ENCODE measurements around the gene HHAT.

HHAT gene

DNA sequence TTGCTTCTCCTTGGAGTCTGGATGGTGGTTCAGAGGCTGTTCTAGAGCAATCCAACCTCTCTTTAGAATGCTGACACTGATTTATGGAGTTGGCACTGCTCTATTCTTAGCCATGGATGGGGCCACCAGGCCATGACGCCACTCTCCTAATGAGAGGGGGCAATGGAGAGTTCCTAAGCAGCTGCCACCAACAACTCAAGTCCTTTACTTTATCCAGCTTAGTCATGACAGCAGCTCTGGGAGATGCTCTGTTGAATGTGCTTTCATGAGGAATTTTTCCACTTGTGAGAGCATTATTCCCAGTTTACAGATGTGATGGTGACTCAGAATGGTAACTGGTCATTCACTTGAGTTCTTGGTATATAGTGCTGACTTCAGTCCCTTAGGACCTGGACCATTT lies 366.3 kb downstream of the HHAT start:
- DNase-seq = no peak

DNA sequence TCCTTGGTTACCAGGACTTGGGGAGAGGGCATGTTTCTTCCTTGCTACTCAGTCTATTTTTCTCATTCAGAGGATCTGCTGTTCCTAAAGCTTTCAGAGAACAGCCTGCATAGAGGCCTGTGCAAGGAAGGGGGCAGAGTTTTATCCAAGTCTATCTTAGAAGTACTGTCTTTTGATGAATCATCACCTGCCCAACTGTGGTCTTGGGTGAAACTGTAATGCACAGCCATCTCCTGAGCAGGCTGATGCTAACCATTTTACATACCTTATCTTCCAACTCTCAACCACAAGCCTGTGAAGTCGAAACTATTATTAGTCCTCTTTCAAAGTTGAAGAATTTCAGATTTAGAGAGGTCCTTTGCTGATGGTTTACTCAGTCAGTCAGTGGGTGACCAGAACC lies 368.0 kb downstream of the HHAT start:
- DNase-seq = no peak

DNA sequence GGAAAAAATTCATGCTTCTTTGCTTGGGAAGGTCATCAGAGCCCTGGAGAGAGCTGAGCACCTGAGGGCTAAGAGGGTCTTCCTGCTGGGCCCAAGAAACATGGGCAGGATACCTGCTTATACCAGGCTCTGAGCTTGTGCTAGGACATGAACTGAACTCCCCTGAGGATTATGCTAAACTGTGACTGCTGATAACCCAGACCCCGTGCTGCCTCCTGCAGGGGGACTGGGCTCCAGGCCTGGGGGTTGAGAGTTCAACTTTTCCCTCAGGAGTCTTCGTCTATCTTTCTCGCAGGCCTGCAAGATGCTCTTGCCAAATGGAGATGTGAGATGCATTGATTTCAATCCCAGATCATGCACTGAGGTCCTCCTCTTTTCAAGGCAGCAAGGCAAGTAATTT lies 368.5 kb downstream of the HHAT start:
- DNase-seq = no peak

DNA sequence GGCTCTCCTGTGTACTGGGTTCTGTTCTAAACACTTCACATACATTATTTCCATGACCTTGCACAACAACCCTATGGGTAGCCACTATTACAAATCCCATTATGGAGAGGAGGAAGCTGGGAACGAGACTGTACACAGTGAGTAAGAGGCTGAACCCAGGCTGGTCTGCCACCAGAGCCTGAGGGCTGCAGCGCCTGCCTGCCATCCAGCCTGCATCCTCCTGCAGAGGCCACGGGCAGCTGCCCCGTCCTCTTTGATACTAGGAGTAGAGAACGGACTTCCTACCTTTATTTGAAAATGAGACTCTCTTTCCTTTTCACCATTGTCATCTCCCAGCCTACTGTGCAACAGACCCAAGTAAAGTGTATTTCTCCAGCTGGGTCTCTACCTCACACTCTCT lies 370.0 kb downstream of the HHAT start:
- DNase-seq = no peak

DNA sequence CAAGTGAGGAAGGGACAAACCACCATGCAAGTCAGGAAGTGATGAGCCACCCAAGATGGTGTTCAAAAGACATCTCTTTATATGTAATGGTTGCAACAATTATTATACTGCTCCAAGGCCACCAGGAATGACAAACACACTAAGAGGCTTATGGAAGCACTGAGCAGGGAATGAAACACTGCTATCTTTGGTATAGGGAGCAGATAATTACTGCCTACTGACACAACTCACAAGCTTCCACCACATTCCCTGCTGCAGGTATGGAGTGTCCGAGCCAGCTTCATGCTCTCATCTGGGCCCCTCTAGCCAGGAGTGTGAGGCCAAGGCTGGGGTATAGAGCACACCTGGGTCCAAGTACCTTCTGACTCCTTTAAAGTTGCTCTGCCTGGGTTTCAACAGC lies 371.4 kb downstream of the HHAT start:
- DNase-seq = no peak

GRCh38 chr1:210700511-210700910 lies 371.8 kb downstream of the HHAT start:
- no peak for DNase-seq

DNA sequence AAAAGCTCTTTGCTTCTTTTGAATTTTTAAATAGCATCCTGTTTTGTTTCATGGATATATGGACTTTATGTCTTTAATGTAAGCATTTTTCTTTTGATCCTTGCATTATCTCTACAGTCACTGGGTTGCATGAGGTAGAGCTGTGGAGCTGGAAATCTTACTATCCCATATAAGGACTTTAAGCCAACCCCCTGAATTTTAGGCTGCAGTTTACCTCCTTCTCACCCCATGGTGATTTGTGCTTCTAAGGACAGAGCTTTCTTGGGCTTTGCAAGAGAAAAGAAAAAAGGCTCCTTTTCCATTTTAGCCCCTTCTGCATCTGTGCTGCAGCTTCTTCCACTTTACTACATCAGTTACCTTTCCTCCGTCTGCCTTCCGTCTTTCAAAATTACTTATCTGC lies 373.8 kb downstream of the HHAT start:
- DNase-seq = no peak

GRCh38 chr1:210703593-210703992 lies 374.9 kb downstream of the HHAT start:
- no peak for DNase-seq

DNA sequence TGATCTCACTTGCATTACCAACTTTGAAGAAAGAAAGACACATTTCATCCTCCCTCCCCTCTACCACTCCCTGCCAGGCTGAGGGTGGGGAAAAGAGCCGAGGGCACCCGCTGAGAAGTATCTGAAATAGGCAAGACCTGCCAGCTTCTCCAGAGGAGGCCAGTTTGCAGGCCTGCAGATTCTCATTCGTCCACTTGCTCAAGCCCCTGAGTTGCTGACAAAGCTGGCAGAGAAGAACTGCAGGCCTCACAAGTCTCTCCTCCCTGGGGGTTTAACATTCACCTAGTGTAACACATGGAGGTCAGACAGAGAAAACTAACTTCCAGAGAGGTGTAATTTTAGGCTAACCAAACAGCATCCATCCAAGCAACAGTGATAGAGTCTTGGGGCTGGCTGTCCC lies 376.4 kb downstream of the HHAT start:
- no peak for DNase-seq

- no peak for DNase-seq
Observed at GRCh38 chr1:210706246-210706645, 377.5 kb downstream of the HHAT start.

- no peak for DNase-seq
Observed at GRCh38 chr1:210707300-210708240, 378.9 kb downstream of the HHAT start.

GRCh38 chr1:210709701-210710100 lies 381.0 kb downstream of the HHAT start:
- DNase-seq = no peak

DNA sequence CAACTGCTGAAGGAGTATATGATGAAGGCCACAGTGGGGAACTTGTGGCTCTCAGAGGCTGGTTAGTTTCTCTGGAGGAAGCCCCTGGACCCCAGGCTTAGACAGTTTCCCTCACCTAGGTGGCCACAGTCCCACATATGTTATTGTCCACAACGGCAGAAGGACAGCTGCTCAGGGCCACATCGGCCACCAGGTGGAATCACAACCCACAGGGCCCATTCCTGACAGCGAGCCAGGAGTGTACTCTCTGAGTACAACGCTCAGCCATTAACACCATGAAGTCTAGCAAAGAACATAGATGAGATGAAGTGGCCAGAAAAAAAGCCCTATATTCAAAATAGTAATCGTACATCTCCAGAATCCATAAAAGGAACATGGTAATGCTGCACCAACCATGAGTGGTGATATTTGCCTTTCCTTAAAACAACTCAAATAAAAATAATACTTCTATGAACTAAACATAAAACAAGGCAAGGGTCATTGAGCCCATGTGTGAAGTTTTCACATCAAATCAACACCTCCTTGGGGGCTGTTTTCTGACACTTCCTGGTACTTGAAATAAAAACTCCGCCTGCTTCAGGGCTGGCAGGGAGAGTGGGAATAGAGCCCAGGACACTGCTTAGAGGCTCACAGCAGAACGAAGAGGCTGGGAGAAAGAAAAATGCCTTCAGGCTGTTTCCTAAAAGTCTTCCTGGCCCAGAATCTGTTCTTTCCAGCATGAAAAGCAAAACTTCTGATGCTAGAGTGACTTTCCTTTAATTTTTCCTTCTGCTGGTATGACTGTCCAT lies 383.3 kb downstream of the HHAT start:
- DNase-seq = no peak

DNA sequence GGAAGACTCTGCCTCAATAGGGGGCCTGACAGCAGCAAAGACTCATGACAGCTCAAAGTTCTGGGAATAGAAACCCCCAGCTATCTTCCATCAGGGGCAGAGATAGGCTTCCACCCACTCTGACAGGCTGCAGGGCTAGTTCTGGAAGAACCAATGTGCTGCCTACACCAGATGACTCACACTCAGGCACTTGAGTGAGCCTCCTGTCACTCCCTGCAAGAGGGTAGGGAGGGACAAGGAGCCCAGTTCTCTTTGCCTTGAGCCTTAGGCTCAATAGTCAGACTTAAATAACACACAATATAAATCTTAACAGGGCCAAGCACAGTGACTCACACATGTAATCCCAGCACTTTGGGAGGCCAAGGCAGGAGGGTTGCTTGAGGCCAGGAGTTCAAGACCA lies 386.4 kb downstream of the HHAT start:
- DNase-seq = no peak

DNA sequence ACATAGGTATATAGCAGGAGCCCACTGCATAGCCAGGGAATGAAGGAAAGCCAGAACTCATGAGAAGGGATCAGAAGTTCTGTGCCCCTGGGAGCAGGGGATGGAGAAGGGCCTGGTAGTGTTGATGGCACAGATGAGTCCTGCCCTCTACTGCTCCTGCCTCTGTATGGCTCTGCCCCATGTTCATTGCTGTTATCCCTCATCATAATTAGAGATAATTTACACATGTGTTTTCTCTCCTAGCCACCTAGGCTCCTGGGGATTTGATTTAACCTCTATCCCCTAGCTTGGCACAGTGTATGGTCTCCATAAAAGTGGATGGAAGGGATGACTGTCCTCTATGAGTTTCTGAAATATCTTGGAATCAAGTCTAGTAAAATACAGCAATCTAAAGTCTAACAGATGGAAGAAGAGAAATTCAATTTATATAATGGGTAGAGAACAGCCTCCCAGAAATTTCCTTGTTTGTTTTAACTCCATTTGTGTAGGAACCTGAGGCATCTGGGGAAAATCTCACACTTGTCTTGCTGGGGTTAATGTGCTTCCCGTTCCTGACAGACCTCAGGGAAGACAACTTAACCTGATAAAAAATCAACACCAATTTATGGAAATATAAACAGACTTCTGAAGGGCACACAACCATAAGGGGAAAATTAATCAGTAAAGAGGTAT lies 393.8 kb downstream of the HHAT start:
- no peak for DNase-seq

- DNase-seq = no peak
Observed at GRCh38 chr1:210723646-210724045, 394.9 kb downstream of the HHAT start.

DNA sequence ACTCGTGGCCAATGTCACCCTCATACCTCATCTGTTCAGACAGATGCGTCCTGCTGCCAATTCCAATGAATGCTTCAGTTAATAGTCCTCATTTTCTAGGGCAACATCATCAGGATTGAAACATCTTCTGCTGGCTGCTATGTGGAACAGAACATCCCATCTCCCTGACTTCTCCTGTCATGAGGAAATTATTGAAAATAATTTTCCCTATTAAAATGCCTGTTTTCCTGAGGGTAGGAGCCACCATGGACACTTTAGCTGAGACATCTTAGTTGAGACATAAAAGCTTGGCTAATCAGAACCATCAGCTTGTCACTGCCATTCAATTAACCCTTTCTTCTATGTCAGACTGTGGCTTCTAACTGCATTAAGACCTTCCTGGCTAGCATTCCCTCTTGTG lies 396.1 kb downstream of the HHAT start:
- DNase-seq = no peak

All from NCI-H1048 (cell line).